Aorta (tissue), 5 donors: Measurements from ENCODE around the gene ADAD2. TPM values are rescaled to one million over a fixed set of nuclear protein-coding genes. Genes with fewer than 3 reads are reported as not detected.

Source experiments
- ATAC-seq: fragments of 200-7000 bp; cut with Tn5 transposase; one replicate; pipeline ENCODE4 v1.9.1; 2022; ENCODE audit warnings: moderate library complexity; ENCODE audit not compliant: low FRiP score
- DNase-seq, 2 donors: peaks; one replicate each; pipeline ENCODE4 v3.0.0-alpha.2; 2020
- H3K27ac ChIP-seq, 2 donors: one replicate each; pipeline ENCODE4 v1.5.1; 2013; ENCODE audit warnings: low read length in 2 of 2, mild to moderate bottlenecking in 2 of 2, moderate library complexity in 2 of 2, control low read depth in 1 of 2, inconsistent platforms in 1 of 2, low read depth in 1 of 2
- H3K27me3 ChIP-seq, 2 donors: one replicate each; pipeline ENCODE4 v1.6.1; 2013; ENCODE audit warnings: control low read depth in 1 of 2, low read length in 1 of 2, mild to moderate bottlenecking in 1 of 2, moderate library complexity in 1 of 2; ENCODE audit not compliant: insufficient read depth in 2 of 2, control insufficient read depth in 1 of 2
- H3K36me3 ChIP-seq, 2 donors: one replicate each; pipeline ENCODE4 v1.6.1; 2013; ENCODE audit warnings: control low read depth in 1 of 2, low read length in 1 of 2, mild to moderate bottlenecking in 1 of 2; ENCODE audit not compliant: insufficient read depth in 2 of 2, control insufficient read depth in 1 of 2
- H3K4me1 ChIP-seq, 2 donors: one replicate each; pipeline ENCODE4 v1.6.1; 2013; ENCODE audit warnings: low read length in 2 of 2, control low read depth in 1 of 2, mild to moderate bottlenecking in 1 of 2, moderate library complexity in 1 of 2; ENCODE audit not compliant: insufficient read depth in 2 of 2, control insufficient read depth in 1 of 2
- H3K4me3 ChIP-seq, 2 donors: one replicate each; pipeline ENCODE4 v1.5.1; 2013; ENCODE audit warnings: low read length in 2 of 2, control low read depth in 1 of 2, mild to moderate bottlenecking in 1 of 2
- H3K9me3 ChIP-seq: one replicate; pipeline ENCODE4 v1.6.1; 2013; ENCODE audit warnings: mild to moderate bottlenecking, low read length; ENCODE audit not compliant: control insufficient read depth
- WGBS, 2 donors: extraction: QIAGEN DNeasy Blood & Tissue Kit; methylation state at CpG; one replicate each; pipeline ENCODE4 v1.1.7; 2013; 5-methylcytosine and 5-hydroxymethylcytosine counted together
- intact Hi-C, 2 donors: fragments of 100-400 bp; cut with DNase I; formaldehyde crosslinking; loops; one replicate each; pipeline versions ENCODE4 v1.14.2 to v1.15.0; 2022
- polyA plus RNA-seq, 2 donors: library from polyadenylated mRNA; stranded (reverse); fragments of 200-250 nt; gene quantifications; one replicate each; pipeline ENCODE4 v1.2.3, GENCODE V29; 2013
- total RNA-seq, 2 donors: library from RNA; stranded (reverse); fragmentation: NEBNext Ultra II Directional; extraction: Animal tissue kit (Norgen Biotek cat#: 25700); gene quantifications; one replicate each; pipeline ENCODE4 v1.2.1, GENCODE V29; 2021
- donor health status: healthy with polysubstance abuse.
- donor health status: Bipolar disorder and iron deficiency.
- donor health status: DM: no; HTN: no; CAD: no.
- donor health status: DM: no; HTN: no; CAD: no.
- donor health status: DM: yes; HTN: yes; CAD: no.

The ADAD2 gene
- total and polyA plus RNA-seq, 4 donors: 0.33 to 1.0 TPM; not detected in 2

DNA sequence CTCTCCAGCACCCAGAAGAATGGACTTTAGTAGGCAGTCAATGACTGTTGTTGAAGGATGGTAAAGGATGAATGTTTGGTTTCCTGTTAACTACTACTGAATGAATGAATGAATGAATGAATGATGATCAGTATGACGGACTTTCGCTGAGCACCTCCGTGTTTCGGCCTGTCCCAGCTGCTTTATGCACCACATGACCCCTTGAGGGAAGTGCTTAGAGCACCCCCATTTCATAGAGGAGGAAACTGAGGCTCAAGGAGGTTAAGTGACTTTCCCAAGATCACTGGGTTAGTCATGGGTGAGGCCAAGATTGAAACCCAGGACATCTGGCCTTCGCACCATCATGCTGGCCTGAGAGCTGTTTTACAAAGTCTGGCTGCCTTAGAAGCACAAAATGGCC, 42.0 kb downstream of the ADAD2 start:
- no peak overlapping the region for H3K4me3 ChIP-seq
- no peaks in the 10 kb centered on the region for H3K4me1 ChIP-seq
- intact Hi-C loops: no loop called here
- WGBS, 2 donors: 95% methylated on average over 5 of the region's 5 CpGs
- H3K36me3 ChIP-seq: no peaks in the 10 kb centered on the region
- ATAC-seq (no peak), DNase-seq (no peak)
- H3K27ac ChIP-seq: no peak overlapping the region
- H3K27me3 ChIP-seq: no peaks in the 10 kb centered on the region
- H3K9me3 ChIP-seq: no peaks in the 10 kb centered on the region

DNA sequence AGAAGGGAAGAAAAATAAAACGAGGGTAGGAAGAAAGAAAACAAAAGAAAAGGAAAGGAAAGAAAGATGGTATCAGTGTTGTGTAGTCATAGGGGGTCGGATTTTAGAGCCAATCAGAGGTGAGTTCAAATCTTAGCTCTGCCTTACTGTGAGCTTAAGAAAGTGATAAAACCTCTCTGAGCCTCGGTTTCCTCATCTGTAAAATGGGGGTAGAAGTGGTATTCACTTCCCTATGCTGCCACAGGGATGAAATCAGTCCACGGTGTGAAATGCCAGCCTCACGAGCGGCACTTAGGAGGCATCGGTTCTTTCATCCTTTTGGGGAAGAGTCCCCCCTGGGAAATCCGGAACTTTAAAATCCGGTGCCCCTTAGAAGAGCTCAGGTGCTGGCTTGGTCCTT, 42.8 kb downstream of the ADAD2 start:
- Histone ChIP-seq H3K27me3 (no peaks in the 10 kb centered on the region), H3K36me3 (no peaks in the 10 kb centered on the region), H3K27ac (no peak overlapping the region), H3K9me3 (no peaks in the 10 kb centered on the region), H3K4me1 (no peaks in the 10 kb centered on the region), H3K4me3 (no peak overlapping the region)
- intact Hi-C loops: no loop called here
- DNase-seq (no peak), ATAC-seq (no peak)
- 78 to 85% methylated on average over 9 of the region's 9 CpGs for WGBS, 2 donors

DNA sequence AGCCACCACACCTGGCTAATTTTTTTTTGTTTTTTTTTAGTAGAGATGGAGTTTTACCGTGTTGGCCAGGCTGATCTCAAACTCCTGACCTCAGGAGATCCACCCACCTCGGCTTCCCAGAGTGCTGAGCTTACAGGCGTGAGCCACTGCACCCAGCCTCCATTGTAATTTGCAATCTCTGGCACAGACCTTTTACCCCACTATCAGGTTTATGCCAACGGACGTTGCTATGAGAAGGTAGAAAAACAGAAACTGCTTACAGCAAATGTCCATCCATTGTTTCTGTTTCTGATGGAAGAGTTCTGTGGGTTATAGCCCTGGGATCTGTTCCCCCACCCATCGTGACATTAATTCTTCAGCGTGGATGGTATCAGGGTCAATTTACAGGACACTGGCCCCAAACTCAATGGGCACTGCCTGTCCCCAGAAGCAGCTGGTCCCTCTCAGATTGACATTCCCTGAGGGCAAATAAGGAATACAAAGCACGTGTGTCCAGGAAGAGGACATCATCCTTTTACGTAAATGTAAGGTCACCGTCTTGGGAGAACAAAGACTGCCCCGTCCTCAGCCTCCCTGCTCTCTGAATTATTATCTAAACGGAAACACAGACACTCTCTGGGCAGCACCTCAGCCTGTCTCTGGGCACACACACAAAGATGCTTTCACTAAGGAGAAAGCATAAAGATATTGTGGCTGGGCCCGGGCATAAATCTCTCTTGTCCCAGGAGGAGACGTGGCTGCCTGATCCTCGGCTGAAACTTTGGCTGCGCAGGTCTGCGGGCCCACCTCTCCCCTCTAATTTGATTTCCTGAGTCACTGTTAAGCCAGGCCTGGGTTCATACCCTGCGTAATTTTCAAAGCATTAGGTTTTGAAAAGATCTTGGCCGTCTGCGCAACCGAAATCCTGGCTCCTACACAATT, 43.6 kb downstream of the ADAD2 start:
- WGBS, 2 donors: 63 to 65% methylated on average over 21 of the region's 21 CpGs
- ATAC-seq: no peak
- Histone ChIP-seq H3K27me3 (no peaks in the 10 kb centered on the region), H3K9me3 (no peaks in the 10 kb centered on the region), H3K4me3 (no peak overlapping the region), H3K4me1 (no peaks in the 10 kb centered on the region), H3K27ac (no peak overlapping the region), H3K36me3 (no peaks in the 10 kb centered on the region)
- intact Hi-C loops: no loop called here
- no peak for DNase-seq

GRCh38 chr16:84236671-84237070, 45.7 kb downstream of the ADAD2 start:
- Histone ChIP-seq H3K27me3 (no peaks in the 10 kb centered on the region), H3K4me1 (no peaks in the 10 kb centered on the region), H3K27ac (no peak overlapping the region), H3K9me3 (no peaks in the 10 kb centered on the region), H3K4me3 (no peak overlapping the region), H3K36me3 (no peaks in the 10 kb centered on the region)
- no peak for DNase-seq
- WGBS, 2 donors: 88 to 92% methylated on average over 24 to 25 of the region's 25 CpGs
- intact Hi-C loops: no loop called here
- no peak for ATAC-seq

GRCh38 chr16:84237994-84238750, 47.2 kb downstream of the ADAD2 start:
- Histone ChIP-seq H3K4me3 (no peak overlapping the region), H3K4me1 (no peaks in the 10 kb centered on the region), H3K36me3 (no peaks in the 10 kb centered on the region), H3K9me3 (no peaks in the 10 kb centered on the region), H3K27me3 (no peaks in the 10 kb centered on the region), H3K27ac (no peak overlapping the region)
- intact Hi-C loops: no loop called here
- ATAC-seq (no peak), DNase-seq (no peak)
- WGBS, 2 donors: 88 to 89% methylated on average over 17 of the region's 17 CpGs

DNA sequence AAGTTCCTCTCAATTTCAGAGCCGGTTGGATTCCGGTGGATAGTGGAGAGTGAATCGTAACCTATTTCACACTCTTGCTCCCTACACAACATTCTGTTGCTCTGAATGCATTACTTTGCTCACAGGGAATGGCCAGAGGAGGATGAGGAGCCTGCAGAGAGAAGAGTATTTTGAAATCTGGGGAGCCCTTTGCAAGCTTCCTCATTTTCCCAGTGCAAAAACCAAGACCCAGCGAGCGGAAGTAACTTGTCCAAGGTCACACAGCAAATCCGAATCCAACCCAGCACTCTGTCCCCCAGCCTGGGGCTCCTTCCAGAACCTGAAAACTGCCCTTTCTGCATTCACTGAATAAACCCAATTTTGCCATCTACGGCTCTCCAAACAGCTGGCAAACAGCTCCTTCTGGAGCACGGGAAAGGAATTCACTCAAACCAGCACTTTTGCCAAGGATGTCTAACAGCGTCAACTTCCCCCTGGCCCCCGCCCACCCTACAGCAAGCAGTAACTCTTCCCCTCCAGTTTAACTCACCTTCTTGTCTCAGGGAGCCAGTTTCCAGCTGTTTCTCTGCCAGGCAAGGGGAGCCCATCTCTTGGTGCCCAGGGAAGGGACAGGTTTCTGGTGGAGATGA, 48.3 kb downstream of the ADAD2 start:
- Histone ChIP-seq H3K4me3 (no peak overlapping the region), H3K27ac (no peak overlapping the region), H3K27me3 (no peaks in the 10 kb centered on the region), H3K4me1 (no peaks in the 10 kb centered on the region), H3K36me3 (no peaks in the 10 kb centered on the region), H3K9me3 (peaks cover 2% of the 10 kb centered on the region)
- intact Hi-C loops: no loop called here
- DNase-seq (no peak), ATAC-seq (no peak)
- WGBS, 2 donors: 38 to 41% methylated on average over 10 of the region's 10 CpGs

DNA sequence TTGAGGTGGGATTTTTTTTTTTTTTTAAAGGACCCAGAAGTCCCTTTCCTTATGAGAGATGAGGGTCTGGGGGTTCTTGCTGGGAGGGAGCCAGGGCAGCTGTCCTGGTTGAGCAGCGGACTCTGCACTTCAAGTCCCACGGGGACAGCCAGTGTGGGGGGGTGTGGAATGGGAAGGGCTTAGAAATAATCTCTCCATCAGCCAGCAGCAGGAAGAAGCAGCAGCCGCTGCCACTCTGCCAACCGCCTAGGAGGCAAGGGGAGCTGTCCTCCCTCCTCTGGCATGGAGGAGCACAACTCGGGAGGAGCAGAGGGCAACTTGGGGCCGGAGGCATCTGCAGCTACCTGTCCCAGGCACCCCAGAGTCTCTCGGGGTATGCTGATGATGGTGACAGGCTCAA, 49.0 kb downstream of the ADAD2 start, which contains the start of gene KCNG4:
KCNG4 (minus strand) TSS at position 104 of the 400 bp plus-strand sequence. CDS start 2,527 bp downstream, outside the sequence.
- no peak within 1 kb of the TSS for H3K4me3 ChIP-seq
- no peak within 1 kb of the TSS for H3K27ac ChIP-seq
- WGBS, 2 donors: 21% methylated on average over 6 to 7 of the region's 7 CpGs
- peaks cover 0 to 2% of the 10 kb centered on the region in 2 donors for H3K27me3 ChIP-seq
- DNase-seq (no peak), ATAC-seq (no peak)
- H3K36me3 ChIP-seq: no peaks in the 10 kb centered on the region
- H3K4me1 ChIP-seq: no peaks in the 10 kb centered on the region
- intact Hi-C loops: no loop called here
- H3K9me3 ChIP-seq: peaks cover 7% of the 10 kb centered on the region

- no peaks in the 10 kb centered on the region for H3K4me1 ChIP-seq
- no peaks in the 10 kb centered on the region for H3K36me3 ChIP-seq
- peaks cover 0 to 2% of the 10 kb centered on the region in 2 donors for H3K27me3 ChIP-seq
- no peak for ATAC-seq
- H3K27ac ChIP-seq: no peak overlapping the region
- WGBS, 2 donors: 76 to 89% methylated on average over 2 of the region's 2 CpGs
- intact Hi-C loops: no loop called here
- no peak for DNase-seq
- no peak overlapping the region for H3K4me3 ChIP-seq
- peaks cover 8% of the 10 kb centered on the region for H3K9me3 ChIP-seq
Measured at GRCh38 chr16:84240455-84240854, 49.5 kb downstream of the ADAD2 start.
